K562 (cell line): Measurements from ENCODE around the gene NR5A1. TPM values are rescaled to one million over a fixed set of nuclear protein-coding genes. Genes with fewer than 3 reads are reported as not detected.
A peak's percentile ranks its signal among the peaks of the same experiment; 100 is the strongest.

ENCODE experiments used
- CREM ChIP-seq: IDR thresholded peaks from 2 replicates; pipeline ENCODE4 v1.6.1; 2014; ENCODE audit warnings: antibody characterized with exemption, low read depth
- GATAD2A ChIP-seq: fragments of 450-650 bp; IDR thresholded peaks from 2 replicates; pipeline ENCODE4 v1.6.1; 2017
- KAT8 ChIP-seq: fragments of 450-650 bp; IDR thresholded peaks from 2 replicates; pipeline ENCODE4 v1.6.1; 2016; ENCODE audit warnings: low read depth, mild to moderate bottlenecking
- MYBL2 ChIP-seq, 2 experiments: fragments of 450-650 bp in 1 of 2; sonication (generic) in 1 of 2; formaldehyde crosslinking in 1 of 2; IDR thresholded peaks; 2 replicates each; pipeline versions ENCODE4 v1.6.1 to v1.8.1; 2017 to 2022; ENCODE audit warnings: borderline replicate concordance in 1 of 2, inconsistent platforms in 1 of 2, low read depth in 1 of 2, mild to moderate bottlenecking in 1 of 2, missing genetic modification reagents in 1 of 2, moderate library complexity in 1 of 2
- NFXL1 ChIP-seq: fragments of 450-650 bp; formaldehyde crosslinking; IDR thresholded peaks from 2 replicates; pipeline ENCODE4 v1.4.0; 2021; ENCODE audit warnings: mild to moderate bottlenecking
- PREB ChIP-seq: sonication (generic); formaldehyde crosslinking; IDR thresholded peaks from 2 replicates; pipeline ENCODE4 v1.8.1; 2023; ENCODE audit warnings: mild to moderate bottlenecking, missing genetic modification reagents
- RBM14 ChIP-seq: fragments of 200-400 bp; formaldehyde crosslinking; IDR thresholded peaks from 2 replicates; pipeline ENCODE4 v1.6.1; 2018; ENCODE audit warnings: low read depth, mild to moderate bottlenecking, low read length, moderate library complexity, borderline replicate concordance; ENCODE audit not compliant: insufficient read depth
- ZNF12 ChIP-seq: sonication (generic); formaldehyde crosslinking; IDR thresholded peaks from 2 replicates; pipeline ENCODE4 v1.4.0; 2020; ENCODE audit warnings: mild to moderate bottlenecking, missing genetic modification reagents
- ZNF408 ChIP-seq: fragments of 250-450 bp; sonication (Bioruptor Pico); IDR thresholded peaks from 2 replicates; pipeline ENCODE4 v1.4.0; 2020; ENCODE audit warnings: low read depth, mild to moderate bottlenecking, moderate library complexity
- ZNF586 ChIP-seq: fragments of 450-650 bp; formaldehyde crosslinking; conservative IDR thresholded peaks from 2 replicates; pipeline ENCODE4 v1.4.0; 2020; ENCODE audit warnings: mild to moderate bottlenecking, moderate library complexity
- ZNF609 ChIP-seq: sonication (generic); formaldehyde crosslinking; IDR thresholded peaks from 2 replicates; pipeline ENCODE4 v1.8.1; 2023; ENCODE audit warnings: missing genetic modification reagents, mild to moderate bottlenecking, borderline replicate concordance
- polyA plus RNA-seq, 8 experiments: library from polyadenylated mRNA; depleted of rRNA in 4 of 8; stranded (reverse) in 5 of 8; unstranded in 3 of 8; fragments of >200 nt; fragmentation: Nextera tagmentation in 2 of 8; fragmentation: Illumina TruSeq in 1 of 8; extraction: Ambion mirVana in 2 of 8; extraction: Trizol in 1 of 8; gene quantifications; 2 replicates each; pipeline versions ENCODE4 v1.2.1 to v1.2.3, GENCODE V29; 2011 to 2014; ENCODE audit warnings: inconsistent platforms in 1 of 8, missing spikeins in 1 of 8
- total RNA-seq, 7 experiments: library from RNA; depleted of rRNA in 6 of 7; stranded (reverse); fragments of >200 nt in 6 of 7; fragmentation: Illumina TruSeq in 2 of 7; extraction: Trizol in 2 of 7; gene quantifications; 2 replicates each; pipeline versions ENCODE4 v1.2.1 to v1.2.3, GENCODE V29; 2011 to 2021; ENCODE audit warnings: low replicate concordance in 1 of 7
- TF ChIP-seq, protein P1 (sequence below): sonication (generic); IDR thresholded peaks from 2 replicates; pipeline ENCODE4 v1.6.1; 2016
- TF ChIP-seq, protein P2 (sequence below): conservative IDR thresholded peaks from 2 replicates; pipeline ENCODE4 v1.6.1; 2011; ENCODE audit warnings: low read depth, mild to moderate bottlenecking, low read length; ENCODE audit not compliant: control insufficient read depth
- TF ChIP-seq, protein P3 (sequence below): sonication (generic); formaldehyde crosslinking; IDR thresholded peaks from 2 replicates; pipeline ENCODE4 v1.9.0; 2022; ENCODE audit warnings: mild to moderate bottlenecking, missing genetic modification reagents
- TF ChIP-seq, protein P4 (sequence below): fragments of 250-450 bp; sonication (Bioruptor Pico); IDR thresholded peaks from 2 replicates; pipeline ENCODE4 v1.4.0; 2020; ENCODE audit warnings: mild to moderate bottlenecking

Gene NR5A1
- total and polyA plus RNA-seq, 9 of the 15 experiments (the other 6 are each of a cell fraction or from before 2014, with no cell fraction given), result 0.11 to 0.32 (median 0.20) TPM; not detected in 6

- TF ChIP-seq, protein P1, sequence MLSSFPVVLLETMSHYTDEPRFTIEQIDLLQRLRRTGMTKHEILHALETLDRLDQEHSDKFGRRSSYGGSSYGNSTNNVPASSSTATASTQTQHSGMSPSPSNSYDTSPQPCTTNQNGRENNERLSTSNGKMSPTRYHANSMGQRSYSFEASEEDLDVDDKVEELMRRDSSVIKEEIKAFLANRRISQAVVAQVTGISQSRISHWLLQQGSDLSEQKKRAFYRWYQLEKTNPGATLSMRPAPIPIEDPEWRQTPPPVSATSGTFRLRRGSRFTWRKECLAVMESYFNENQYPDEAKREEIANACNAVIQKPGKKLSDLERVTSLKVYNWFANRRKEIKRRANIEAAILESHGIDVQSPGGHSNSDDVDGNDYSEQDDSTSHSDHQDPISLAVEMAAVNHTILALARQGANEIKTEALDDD, result no peak
- TF ChIP-seq MYBL2 (IDR thresholded peaks at IDR 0.05; ENCODE audit: low read depth) (no peak), MYBL2 (CRISPR knock-in tag; IDR thresholded peaks at IDR 0.05; ENCODE audit: borderline replicate concordance) (no peak), GATAD2A (no peak), PREB (CRISPR knock-in tag) (no peak), RBM14 (no peak), NFXL1 (no peak), ZNF586 (CRISPR knock-in tag) (no peak), ZNF12 (no peak), CREM (0 out of 2 replicates have a peak, but pooled peaks have one; percentile 23), ZNF609 (CRISPR knock-in tag) (no peak), ZNF408 (no peak), KAT8 (no peak)
- TF ChIP-seq, protein P2, sequence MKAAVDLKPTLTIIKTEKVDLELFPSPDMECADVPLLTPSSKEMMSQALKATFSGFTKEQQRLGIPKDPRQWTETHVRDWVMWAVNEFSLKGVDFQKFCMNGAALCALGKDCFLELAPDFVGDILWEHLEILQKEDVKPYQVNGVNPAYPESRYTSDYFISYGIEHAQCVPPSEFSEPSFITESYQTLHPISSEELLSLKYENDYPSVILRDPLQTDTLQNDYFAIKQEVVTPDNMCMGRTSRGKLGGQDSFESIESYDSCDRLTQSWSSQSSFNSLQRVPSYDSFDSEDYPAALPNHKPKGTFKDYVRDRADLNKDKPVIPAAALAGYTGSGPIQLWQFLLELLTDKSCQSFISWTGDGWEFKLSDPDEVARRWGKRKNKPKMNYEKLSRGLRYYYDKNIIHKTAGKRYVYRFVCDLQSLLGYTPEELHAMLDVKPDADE, result no peak
- TF ChIP-seq, protein P3, sequence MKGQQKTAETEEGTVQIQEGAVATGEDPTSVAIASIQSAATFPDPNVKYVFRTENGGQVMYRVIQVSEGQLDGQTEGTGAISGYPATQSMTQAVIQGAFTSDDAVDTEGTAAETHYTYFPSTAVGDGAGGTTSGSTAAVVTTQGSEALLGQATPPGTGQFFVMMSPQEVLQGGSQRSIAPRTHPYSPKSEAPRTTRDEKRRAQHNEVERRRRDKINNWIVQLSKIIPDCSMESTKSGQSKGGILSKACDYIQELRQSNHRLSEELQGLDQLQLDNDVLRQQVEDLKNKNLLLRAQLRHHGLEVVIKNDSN (CRISPR knock-in tag), result no peak
- TF ChIP-seq, protein P4, sequence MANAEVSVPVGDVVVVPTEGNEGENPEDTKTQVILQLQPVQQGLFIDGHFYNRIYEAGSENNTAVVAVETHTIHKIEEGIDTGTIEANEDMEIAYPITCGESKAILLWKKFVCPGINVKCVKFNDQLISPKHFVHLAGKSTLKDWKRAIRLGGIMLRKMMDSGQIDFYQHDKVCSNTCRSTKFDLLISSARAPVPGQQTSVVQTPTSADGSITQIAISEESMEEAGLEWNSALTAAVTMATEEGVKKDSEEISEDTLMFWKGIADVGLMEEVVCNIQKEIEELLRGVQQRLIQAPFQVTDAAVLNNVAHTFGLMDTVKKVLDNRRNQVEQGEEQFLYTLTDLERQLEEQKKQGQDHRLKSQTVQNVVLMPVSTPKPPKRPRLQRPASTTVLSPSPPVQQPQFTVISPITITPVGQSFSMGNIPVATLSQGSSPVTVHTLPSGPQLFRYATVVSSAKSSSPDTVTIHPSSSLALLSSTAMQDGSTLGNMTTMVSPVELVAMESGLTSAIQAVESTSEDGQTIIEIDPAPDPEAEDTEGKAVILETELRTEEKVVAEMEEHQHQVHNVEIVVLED (CRISPR knock-in tag), result no peak
Measured at GRCh38 chr9:124495126-124496074, 11.8 kb downstream of the NR5A1 start (continued).
